NCI-H774 (cell line): ENCODE data around the gene INTS3.
A peak's percentile ranks its signal among the peaks of the same experiment; 100 is the strongest.
"Not testable (repeated sequence)": the region's sequence is repeated elsewhere in the genome, so short reads cannot be mapped to it uniquely, and the experiment has no call there.

Source experiments
- DNase-seq: peaks from one replicate; lab custom pipeline; 2025; lab: John Stamatoyannopoulos, UW

The INTS3 gene

GRCh38 chr1:153763365-153764225 is 35.7 kb downstream of the INTS3 start:
- DNase-seq = no peak

GRCh38 chr1:153764310-153764709 is 36.5 kb downstream of the INTS3 start:
- DNase-seq = no peak

GRCh38 chr1:153766663-153767062 is 38.8 kb downstream of the INTS3 start:
- not testable (repeated sequence) for DNase-seq

- DNase-seq = no peak
Measured at GRCh38 chr1:153767519-153767918, 39.7 kb downstream of the INTS3 start.

- no peak for DNase-seq
Measured at GRCh38 chr1:153768316-153769181, 40.7 kb downstream of the INTS3 start.

- DNase-seq = no peak
Measured at GRCh38 chr1:153769221-153769620, 41.4 kb downstream of the INTS3 start.

GRCh38 chr1:153770797-153771196 is 42.9 kb downstream of the INTS3 start:
- DNase-seq = no peak

- DNase-seq = no peak
Measured at GRCh38 chr1:153771261-153771660, 43.4 kb downstream of the INTS3 start.

GRCh38 chr1:153771841-153772593 is 44.2 kb downstream of the INTS3 start:
- DNase-seq = no peak

- no peak for DNase-seq
Measured at GRCh38 chr1:153773096-153773921, 45.5 kb downstream of the INTS3 start.

- no peak for DNase-seq
Measured at GRCh38 chr1:153774026-153774595, 46.3 kb downstream of the INTS3 start.

- DNase-seq = peak; percentile 74
Measured at GRCh38 chr1:153774780-153775457, 47.1 kb downstream of the INTS3 start, which contains the start of gene SLC27A3. SLC27A3 (plus strand) TSS chr1:153775407; CDS start chr1:153775498, 91 bp downstream.

- peak; percentile 73 for DNase-seq
Measured at GRCh38 chr1:153775458-153776327, 47.8 kb downstream of the INTS3 start.

GRCh38 chr1:153776352-153776751 is 48.5 kb downstream of the INTS3 start:
- no peak for DNase-seq

GRCh38 chr1:153776845-153777370 is 49.1 kb downstream of the INTS3 start:
- DNase-seq = no peak

GRCh38 chr1:153777648-153778047 is 49.8 kb downstream of the INTS3 start:
- no peak for DNase-seq

GRCh38 chr1:153778051-153778823 is 50.4 kb downstream of the INTS3 start:
- no peak for DNase-seq

- no peak for DNase-seq
Measured at GRCh38 chr1:153778824-153779519, 51.1 kb downstream of the INTS3 start.
